Pancreas (tissue), 10 donors: ENCODE measurements around the gene ARHGDIG. TPM values are rescaled to one million over a fixed set of nuclear protein-coding genes. Genes with fewer than 3 reads are reported as not detected.

Source experiments
- ATAC-seq, 4 donors: fragments of 200-7000 bp; cut with Tn5 transposase; one replicate each; pipeline versions ENCODE4 v1.8.0 to v1.9.1; 2020; ENCODE audit warnings: mild to moderate bottlenecking in 4 of 4, moderate library complexity in 4 of 4
- DNase-seq, 6 donors: peaks; one replicate each; pipeline ENCODE4 v3.0.0-alpha.2; 2020
- FAIRE-seq: peaks from 2 replicates; lab custom pipeline; 2012; peaks lifted over from hg19 to GRCh38; lab: Jason Lieb, UNC
- H3K27ac ChIP-seq, 4 donors: fragments of 200-600 bp; sonication (generic); 1 replicate in 3 of 4; 2 replicates in 1 of 4; pipeline versions ENCODE4 v1.5.0 to v1.8.0; 2020
- H3K27me3 ChIP-seq, 4 donors: fragments of 200-600 bp; one replicate each; pipeline ENCODE4 v1.8.0; 2021
- H3K36me3 ChIP-seq, 3 donors: fragments of 200-600 bp; sonication (generic) in 1 of 3; one replicate each; pipeline versions ENCODE4 v1.5.0 to v1.8.0; 2020 to 2021
- H3K4me1 ChIP-seq, 3 donors: fragments of 200-600 bp; one replicate each; pipeline ENCODE4 v1.8.0; 2021
- H3K4me3 ChIP-seq, 4 donors: fragments of 200-600 bp; sonication (generic) in 2 of 4; one replicate each; pipeline versions ENCODE4 v1.5.0 to v1.8.0; 2020 to 2021
- H3K9me3 ChIP-seq, 4 donors: fragments of 200-600 bp; one replicate each; pipeline ENCODE4 v1.8.0; 2021
- CTCF ChIP-seq, 4 donors: fragments of 200-600 bp; sonication (generic) in 3 of 4; IDR thresholded peaks; one replicate each; pipeline versions ENCODE4 v1.5.0 to v1.8.0; 2021; ENCODE audit warnings: antibody characterized with exemption in 4 of 4
- WGBS, 2 donors: extraction: QIAGEN DNeasy Blood & Tissue Kit; methylation state at CpG; one replicate each; pipeline ENCODE4 v1.1.7; 2013; 5-methylcytosine and 5-hydroxymethylcytosine counted together
- intact Hi-C, 3 donors: fragments of 100-400 bp; cut with DNase I; formaldehyde crosslinking; loops; one replicate each; pipeline versions ENCODE4 v1.11.1 to v1.14.2; 2022
- polyA plus RNA-seq, 2 donors: library from polyadenylated mRNA; stranded (reverse); fragments of 200-250 nt; gene quantifications; one replicate each; pipeline ENCODE4 v1.2.3, GENCODE V29; 2013
- total RNA-seq, 6 donors: library from RNA; stranded (reverse); fragmentation: NEBNext Ultra II Directional in 4 of 6; extraction: Animal tissue kit (Norgen Biotek cat#: 25700) in 4 of 6; gene quantifications; one replicate each; pipeline versions ENCODE4 v1.2.1 to v1.2.4, GENCODE V29; 2021 to 2023
- donor health status: healthy with polysubstance abuse.
- donor health status: DM: no; HTN: no; CAD: no; lungs with moderate emphysema.
- donor health status: DM: no; HTN: no; CAD: no.
- donor health status: control.
- donor health status: control.
- donor health status: Bipolar disorder and iron deficiency.
- donor health status: DM: yes; HTN: yes; CAD: no.
- donor health status: DM: no; HTN: no; CAD: no.
- donor health status: DM: no; HTN: no; CAD: no.
- donor health status: DM: yes; HTN: yes; CAD: no.

ARHGDIG gene
- 10 to 100 TPM in 5 of 6 donors, 1 to 10 TPM in 1; 5.6 to 62.8 (median 50.7) TPM for total RNA-seq
- 100 to 1,000 TPM in 1 of 2 donors, 10 to 100 TPM in 1; 35.6 to 165 TPM for polyA plus RNA-seq

GRCh38 chr16:280552-280951 is at the start of gene ARHGDIG:
TSS of gene ARHGDIG (plus strand) at chr16:280591. CDS start at chr16:280681, 90 bp downstream.
- H3K36me3 ChIP-seq: no peaks in the 10 kb centered on the region
- DNase-seq (peak in 5 of 6 donors; percentile 19 to 72 (median 62)), ATAC-seq (peak in 1 of 4 donors; percentile 6), FAIRE-seq (no peak)
- peak within 1 kb of the TSS in 3 of 4 donors; percentile 43 to 86 (median 82) for H3K27ac ChIP-seq
- peak within 1 kb of the TSS; percentile 18 to 65 (median 38) for H3K4me3 ChIP-seq
- no peaks in the 10 kb centered on the region for H3K4me1 ChIP-seq
- no peak for TF ChIP-seq CTCF (IDR thresholded peaks at IDR 0.05)
- 1% methylated on average over 30 to 54 of the region's 54 CpGs for WGBS, 2 donors
- H3K9me3 ChIP-seq: no peaks in the 10 kb centered on the region
- intact Hi-C loops: no loop called here
- no peaks in the 10 kb centered on the region for H3K27me3 ChIP-seq

DNA sequence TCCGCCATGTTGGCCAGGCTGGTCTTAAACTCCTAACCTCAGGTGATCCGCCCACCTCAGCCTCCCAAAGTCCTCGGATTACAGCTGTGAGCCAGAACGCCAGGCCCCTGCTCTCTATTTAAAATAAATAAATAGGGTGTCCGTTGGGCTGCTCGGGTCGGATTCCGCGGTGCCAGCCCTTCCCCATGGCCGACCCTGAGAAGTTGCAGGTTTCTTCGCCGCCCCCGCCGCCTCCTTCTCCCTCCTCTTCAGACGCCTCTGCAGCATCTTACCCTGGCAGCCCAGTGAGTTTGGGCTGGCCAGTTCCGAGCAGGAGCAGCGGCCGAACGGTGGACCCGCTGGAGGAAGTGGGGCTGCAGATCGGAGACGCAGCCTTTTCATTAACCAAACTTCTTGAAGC is 49.4 kb upstream of the ARHGDIG start:
- H3K36me3 ChIP-seq: peaks cover 0 to 8% (median 0%) of the 10 kb centered on the region in 3 donors
- intact Hi-C loops: no loop called here
- H3K9me3 ChIP-seq: no peaks in the 10 kb centered on the region
- no peak for FAIRE-seq
- no peak for DNase-seq
- H3K4me1 ChIP-seq: peaks cover 6 to 21% (median 10%) of the 10 kb centered on the region in 3 donors
- TF ChIP-seq CTCF (IDR thresholded peaks at IDR 0.05): no peak
- no peak overlapping the region for H3K27ac ChIP-seq
- H3K27me3 ChIP-seq: no peaks in the 10 kb centered on the region
- 86 to 90% methylated on average over 22 of the region's 22 CpGs for WGBS, 2 donors
- H3K4me3 ChIP-seq: no peak overlapping the region
- no peak for ATAC-seq

DNA sequence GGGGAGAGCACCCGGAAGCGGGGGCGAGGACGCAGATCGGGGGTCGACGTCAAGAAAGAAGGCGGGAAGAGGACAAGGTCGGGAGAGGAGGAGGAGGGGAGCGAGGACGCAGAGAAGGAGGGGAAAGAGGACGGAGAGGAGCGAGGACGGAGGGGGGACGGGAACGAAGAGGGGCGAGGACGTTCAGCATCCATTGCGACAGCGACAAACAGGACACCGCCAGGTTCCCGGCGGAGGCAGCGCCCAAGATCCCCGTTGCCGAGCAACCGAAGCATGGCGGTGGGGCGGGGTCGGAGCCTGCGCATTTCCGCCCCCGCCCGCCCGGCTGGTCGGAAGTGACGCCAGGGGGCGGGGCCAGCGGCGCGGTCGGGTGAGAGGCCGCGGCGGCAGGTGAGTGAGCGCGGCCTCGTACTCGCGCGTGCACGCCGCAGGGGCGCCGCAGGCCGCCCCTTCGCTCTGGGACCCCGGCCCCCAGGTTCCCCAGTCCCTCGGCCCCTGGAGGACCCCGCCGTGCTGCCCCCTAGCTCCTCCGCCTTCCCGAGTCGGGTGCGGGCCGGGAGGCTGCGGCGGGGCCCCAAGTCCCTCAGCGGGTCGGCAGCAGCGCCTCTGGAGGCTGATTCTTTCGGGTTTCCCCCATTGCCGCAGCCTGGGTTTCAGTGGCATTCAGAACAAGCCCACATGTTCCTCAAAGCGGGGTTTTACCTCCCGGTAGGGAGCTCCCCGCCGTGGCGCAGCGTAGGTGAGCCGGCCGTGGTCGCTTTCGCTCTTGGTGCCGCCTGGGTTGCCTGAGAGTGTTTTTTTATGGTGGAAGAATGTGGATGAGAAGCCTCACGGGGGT is 45.7 kb upstream of the ARHGDIG start, which contains the start of gene FAM234A:
TSS of gene FAM234A (plus strand) at position 354 of the 838 bp plus-strand sequence. CDS start 19,593 bp downstream, outside the sequence.
- Histone ChIP-seq H3K9me3 (no peaks in the 10 kb centered on the region), H3K27ac (peak within 1 kb of the TSS; percentile 95 to 98 (median 96)), H3K4me1 (peaks cover 0 to 5% (median 3%) of the 10 kb centered on the region in 3 donors), H3K36me3 (no peaks in the 10 kb centered on the region), H3K27me3 (no peaks in the 10 kb centered on the region), H3K4me3 (peak within 1 kb of the TSS; percentile 62 to 86 (median 77))
- peak; percentile 93 to 98 (median 95) for ATAC-seq
- no peak for FAIRE-seq
- TF ChIP-seq CTCF (IDR thresholded peaks at IDR 0.05): peak in 1 of 4 donors; percentile 11
- intact Hi-C loops: no loop called here
- DNase-seq: peak; percentile 93 to 97 (median 96)
- 1% methylated on average over 64 to 85 of the region's 85 CpGs for WGBS, 2 donors

- ATAC-seq (peak in 3 of 4 donors; percentile 4 to 28 (median 24)), FAIRE-seq (no peak), DNase-seq (no peak)
- peaks cover 0 to 14% (median 5%) of the 10 kb centered on the region in 3 donors for H3K4me1 ChIP-seq
- H3K9me3 ChIP-seq: no peaks in the 10 kb centered on the region
- no peak overlapping the region for H3K4me3 ChIP-seq
- TF ChIP-seq CTCF (IDR thresholded peaks at IDR 0.05): no peak
- peak overlapping the region in 1 of 4 donors; percentile 37 for H3K27ac ChIP-seq
- H3K36me3 ChIP-seq: no peaks in the 10 kb centered on the region
- intact Hi-C loops: loop anchor here in 1 of 3 donors (10.0 kb wide), 1 partner anchor 105 kb away; no protein-coding TSS in a partner anchor
- 31 to 33% methylated on average over 3 of the region's 3 CpGs for WGBS, 2 donors
- no peaks in the 10 kb centered on the region for H3K27me3 ChIP-seq
Observed at GRCh38 chr16:239948-240277, 40.5 kb upstream of the ARHGDIG start.
